SK-N-MC (cell line): ENCODE measurements around the gene SPRYD3.
A peak's percentile ranks its signal among the peaks of the same experiment; 100 is the strongest.

Experiments
- DNase-seq: peaks from one replicate; pipeline ENCODE4 v3.0.0-alpha.2; 2011; ENCODE audit warnings: low read depth, low spot score
- H3K27ac ChIP-seq: fragments of 200-600 bp; sonication (generic); 2 replicates; pipeline ENCODE4 v1.5.1; 2016; ENCODE audit warnings: mixed run types
- H3K36me3 ChIP-seq: fragments of 200-600 bp; sonication (generic); 2 replicates; pipeline ENCODE4 v1.6.1; 2017; ENCODE audit warnings: antibody characterized with exemption, low read length, mixed read lengths; ENCODE audit not compliant: insufficient read depth
- H3K4me3 ChIP-seq: fragments of 200-600 bp; sonication (generic); 2 replicates; pipeline ENCODE4 v1.5.1; 2016
- H3K9ac ChIP-seq: fragments of 200-600 bp; sonication (generic); 2 replicates; pipeline ENCODE4 v1.8.0; 2017; ENCODE audit warnings: mixed run types, mixed read lengths; ENCODE audit not compliant: insufficient read length
- H3K9me3 ChIP-seq: fragments of 200-600 bp; sonication (generic); 2 replicates; pipeline ENCODE4 v1.6.1; 2017; ENCODE audit warnings: low read depth, mild to moderate bottlenecking, antibody characterized with exemption, low read length, moderate library complexity, mixed read lengths
- EZH2 ChIP-seq: fragments of 200-600 bp; sonication (generic); IDR thresholded peaks from one replicate; pipeline ENCODE4 v1.6.1; 2017; ENCODE audit warnings: antibody characterized with exemption
- FOXP2 ChIP-seq: optimal IDR thresholded peaks from 2 replicates; pipeline ENCODE3; 2011; ENCODE audit warnings: mild to moderate bottlenecking, moderate library complexity; ENCODE audit not compliant: insufficient read depth; ENCODE audit errors: extremely low read length, control extremely low read depth
- POLR2AphosphoS5 ChIP-seq: IDR thresholded peaks from 2 replicates; pipeline ENCODE4 v1.6.1; 2012; ENCODE audit warnings: mild to moderate bottlenecking, low read depth, low read length, borderline replicate concordance

Gene SPRYD3

DNA sequence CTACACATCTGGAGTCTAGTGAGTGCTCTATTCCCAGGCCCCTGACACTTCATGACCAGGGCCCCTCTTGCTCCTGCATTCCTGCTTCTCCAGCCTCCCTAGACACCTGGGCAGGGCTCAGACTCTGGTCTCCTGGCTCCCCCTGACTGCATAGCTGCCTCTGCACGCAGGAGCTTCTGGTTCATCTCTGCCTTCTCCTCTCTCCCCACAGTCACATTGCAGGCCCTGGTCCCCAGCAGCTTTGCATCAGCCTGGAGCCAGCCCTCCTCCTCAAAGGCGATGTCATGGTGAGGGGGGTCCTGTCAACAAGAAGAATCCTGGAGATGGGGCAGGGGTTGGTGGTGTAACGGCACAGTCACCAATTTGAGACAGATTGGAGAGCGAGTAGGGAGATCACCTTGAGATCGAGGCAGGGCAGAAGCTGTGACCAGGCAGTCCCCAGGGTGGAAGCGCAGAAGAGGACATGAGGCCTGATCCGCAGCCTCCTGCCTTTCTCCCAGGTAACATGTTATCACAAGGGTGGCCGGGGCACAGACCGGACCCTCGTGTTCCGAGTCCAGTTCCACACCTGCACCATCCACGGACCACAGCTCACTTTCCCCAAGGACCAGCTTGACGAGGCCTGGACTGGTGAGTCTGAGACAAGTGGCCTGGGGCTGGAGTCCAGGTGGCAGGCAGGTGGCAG, 21.2 kb downstream of the SPRYD3 start:
- TF ChIP-seq FOXP2: no peak
- no peak for TF ChIP-seq POLR2AphosphoS5
- TF ChIP-seq EZH2: no peak
- Histone ChIP-seq H3K9ac (no peak overlapping the region), H3K9me3 (no peaks in the 10 kb centered on the region), H3K36me3 (no peaks in the 10 kb centered on the region), H3K4me3 (no peak overlapping the region), H3K27ac (no peak overlapping the region)
- no peak for DNase-seq

DNA sequence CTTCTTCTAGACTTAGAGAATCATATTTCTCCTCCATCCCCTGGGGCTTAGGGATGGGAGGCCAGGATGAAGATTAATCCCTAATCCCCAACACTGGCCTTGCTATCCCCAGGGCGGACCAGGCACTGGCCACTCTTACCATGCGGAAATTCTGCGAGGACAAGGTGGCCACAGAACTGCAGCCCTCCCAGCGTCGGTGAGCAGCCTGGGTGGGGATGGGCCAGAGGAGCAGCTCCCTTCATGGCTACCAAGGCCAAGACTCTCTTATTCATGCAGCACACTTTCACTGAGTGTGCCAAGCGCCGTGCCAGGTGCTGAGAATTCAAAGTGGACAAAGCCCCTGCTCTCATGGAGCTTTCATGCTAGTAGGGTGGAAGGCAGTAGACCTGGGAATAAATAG, 22.3 kb downstream of the SPRYD3 start:
- Histone ChIP-seq H3K4me3 (no peak overlapping the region), H3K9me3 (no peaks in the 10 kb centered on the region), H3K27ac (no peak overlapping the region), H3K9ac (no peak overlapping the region), H3K36me3 (no peaks in the 10 kb centered on the region)
- TF ChIP-seq FOXP2: no peak
- no peak for TF ChIP-seq EZH2
- no peak for TF ChIP-seq POLR2AphosphoS5
- DNase-seq: no peak

DNA sequence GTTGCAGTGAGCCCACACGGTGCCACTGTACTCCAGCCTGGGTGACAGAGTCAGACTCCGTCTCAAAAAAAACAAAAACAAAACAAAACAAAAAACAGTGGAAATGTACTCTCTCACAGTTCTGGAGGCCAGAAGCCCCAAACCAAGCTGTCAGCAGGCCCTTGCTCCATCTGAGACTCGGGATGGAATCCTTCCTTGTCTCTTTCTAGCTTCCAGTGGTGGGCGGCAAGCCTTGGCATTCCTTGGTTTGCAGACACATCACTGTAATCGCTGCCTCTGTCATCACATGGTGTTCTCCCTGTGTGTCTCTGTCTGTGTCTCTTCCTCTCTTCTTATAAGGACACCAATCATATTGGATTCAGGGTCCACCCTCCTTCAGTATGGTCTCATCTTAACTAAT, 22.9 kb downstream of the SPRYD3 start:
- H3K4me3 ChIP-seq: no peak overlapping the region
- no peak for TF ChIP-seq FOXP2
- no peak for TF ChIP-seq EZH2
- no peak for TF ChIP-seq POLR2AphosphoS5
- H3K9me3 ChIP-seq: no peaks in the 10 kb centered on the region
- no peak overlapping the region for H3K27ac ChIP-seq
- no peak for DNase-seq
- H3K36me3 ChIP-seq: no peaks in the 10 kb centered on the region
- H3K9ac ChIP-seq: no peak overlapping the region

DNA sequence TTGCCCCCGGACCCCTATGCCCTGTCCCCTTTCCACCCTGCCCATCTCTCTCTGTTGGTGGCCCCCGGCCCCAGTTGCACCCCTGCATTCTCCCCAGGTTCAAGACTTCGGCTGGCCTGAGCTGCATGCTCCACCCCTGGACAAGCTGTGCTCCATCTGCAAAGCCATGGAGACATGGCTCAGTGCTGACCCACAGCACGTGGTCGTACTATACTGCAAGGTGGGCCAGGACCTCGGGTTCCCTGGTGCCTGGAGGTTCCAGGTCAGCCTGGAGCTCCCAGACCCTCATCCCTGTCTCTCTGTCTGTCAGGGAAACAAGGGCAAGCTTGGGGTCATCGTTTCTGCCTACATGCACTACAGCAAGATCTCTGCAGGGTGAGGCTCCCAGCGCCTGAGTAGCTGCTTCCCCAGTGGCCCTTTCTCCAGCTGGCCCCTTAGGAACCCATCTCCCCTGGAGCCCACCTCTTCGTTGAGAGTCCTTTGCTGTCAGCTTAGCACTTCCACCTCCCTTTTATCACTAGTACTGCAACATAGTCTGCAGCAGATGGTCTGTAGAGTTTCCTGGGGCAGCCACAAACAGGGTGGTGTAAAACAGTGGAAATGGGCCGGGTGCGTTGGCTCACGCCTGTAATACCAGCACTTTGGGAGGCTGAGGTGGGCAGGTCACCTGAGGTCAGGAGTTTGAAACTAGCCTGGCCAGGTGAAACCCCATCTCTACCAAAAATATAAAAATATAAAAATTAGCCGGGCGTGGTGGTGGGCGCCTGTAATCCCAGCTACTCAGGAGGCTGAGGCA, 23.5 kb downstream of the SPRYD3 start:
- Histone ChIP-seq H3K27ac (no peak overlapping the region), H3K9ac (no peak overlapping the region), H3K4me3 (no peak overlapping the region), H3K9me3 (no peaks in the 10 kb centered on the region), H3K36me3 (no peaks in the 10 kb centered on the region)
- no peak for TF ChIP-seq POLR2AphosphoS5
- no peak for TF ChIP-seq EZH2
- TF ChIP-seq FOXP2: no peak
- no peak for DNase-seq

DNA sequence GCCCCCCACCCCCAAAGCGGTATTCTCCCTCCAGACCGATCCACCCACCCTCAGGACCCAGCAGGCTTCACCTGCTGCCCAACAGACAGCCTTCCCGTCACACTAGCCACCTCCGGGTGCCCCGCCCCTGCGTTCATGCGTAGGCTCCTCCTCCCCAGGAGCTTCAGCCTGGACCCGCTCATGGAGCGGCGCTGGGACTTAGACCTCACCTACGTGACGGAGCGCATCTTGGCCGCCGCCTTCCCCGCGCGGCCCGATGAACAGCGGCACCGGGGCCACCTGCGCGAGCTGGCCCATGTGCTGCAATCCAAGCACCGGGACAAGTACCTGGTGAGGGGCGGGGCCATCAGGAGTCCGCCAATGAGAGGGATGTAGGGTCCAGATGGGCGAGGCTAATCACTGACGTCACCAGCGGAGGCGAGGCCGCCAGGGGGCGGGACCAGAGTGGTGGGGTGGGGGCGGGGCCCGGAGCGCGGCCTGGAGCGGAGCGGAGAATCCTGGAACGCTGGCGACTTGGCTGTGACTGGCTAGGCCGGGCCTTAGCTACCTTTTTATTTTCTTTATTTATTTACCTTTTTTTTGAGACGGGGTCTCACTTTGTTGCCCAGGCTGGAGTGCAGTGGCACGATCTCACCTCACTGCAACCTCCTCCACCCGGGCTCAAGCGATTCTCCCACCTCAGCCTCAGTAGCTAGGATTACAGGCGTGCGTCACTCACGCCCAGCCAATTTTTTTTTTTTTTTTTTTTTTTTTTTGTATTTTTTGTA, 24.9 kb downstream of the SPRYD3 start:
- peak overlapping the region; percentile 62 for H3K9ac ChIP-seq
- no peaks in the 10 kb centered on the region for H3K9me3 ChIP-seq
- no peak for TF ChIP-seq FOXP2
- peak; percentile 81; the same call in 1 of the 2 replicates for TF ChIP-seq POLR2AphosphoS5
- TF ChIP-seq EZH2: no peak
- H3K36me3 ChIP-seq: no peaks in the 10 kb centered on the region
- H3K4me3 ChIP-seq: peak overlapping the region; percentile 97
- peak; percentile 73 for DNase-seq
- H3K27ac ChIP-seq: no peak overlapping the region

DNA sequence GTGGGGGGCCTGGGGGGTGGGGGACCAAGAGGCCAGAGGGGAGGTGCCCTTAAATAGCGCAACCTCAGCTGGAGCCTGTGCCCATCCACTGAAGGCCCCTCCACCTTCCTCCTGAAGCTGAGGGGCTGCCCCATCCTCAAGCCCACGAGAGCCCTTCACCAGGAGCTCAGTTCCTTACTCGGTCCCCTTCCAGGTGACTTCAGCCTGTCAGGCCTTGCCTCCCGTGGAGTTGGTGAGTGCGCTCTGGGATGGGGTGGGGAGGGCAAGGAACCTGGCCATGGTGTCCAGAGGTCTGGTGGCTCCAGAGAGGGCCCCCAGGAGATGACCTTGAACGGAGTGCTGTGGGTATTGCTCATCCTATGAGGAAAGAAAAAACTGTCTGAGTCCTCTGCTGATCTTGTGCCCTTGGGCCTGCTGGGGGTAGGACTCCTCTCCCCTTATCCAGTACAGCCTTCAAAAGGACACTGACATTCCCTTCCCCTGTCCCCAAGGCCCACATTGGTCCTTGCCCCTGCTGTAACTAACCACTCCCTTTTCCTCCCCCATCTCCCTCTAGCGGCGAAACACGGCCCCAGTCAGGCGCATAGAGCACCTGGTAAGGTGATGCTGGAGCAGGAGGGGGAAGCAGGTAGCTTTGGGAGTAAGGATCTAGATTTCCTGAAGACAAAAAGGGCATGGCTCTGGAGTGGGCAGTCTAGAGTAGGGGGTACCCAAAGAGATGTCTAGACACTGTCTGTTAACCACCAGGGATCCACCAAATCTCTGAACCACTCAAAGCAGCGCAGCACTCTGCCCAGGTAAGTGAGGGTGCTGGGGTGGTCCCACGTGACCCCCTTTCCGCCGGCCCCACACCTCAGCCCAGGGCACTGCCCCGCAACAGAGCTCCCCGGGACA, 25.7 kb downstream of the SPRYD3 start:
- Histone ChIP-seq H3K27ac (no peak overlapping the region), H3K4me3 (peak overlapping the region; percentile 97), H3K9me3 (no peaks in the 10 kb centered on the region), H3K36me3 (no peaks in the 10 kb centered on the region), H3K9ac (peak overlapping the region; percentile 62)
- DNase-seq: no peak
- TF ChIP-seq FOXP2 (no peak), EZH2 (no peak), POLR2AphosphoS5 (no peak)

DNA sequence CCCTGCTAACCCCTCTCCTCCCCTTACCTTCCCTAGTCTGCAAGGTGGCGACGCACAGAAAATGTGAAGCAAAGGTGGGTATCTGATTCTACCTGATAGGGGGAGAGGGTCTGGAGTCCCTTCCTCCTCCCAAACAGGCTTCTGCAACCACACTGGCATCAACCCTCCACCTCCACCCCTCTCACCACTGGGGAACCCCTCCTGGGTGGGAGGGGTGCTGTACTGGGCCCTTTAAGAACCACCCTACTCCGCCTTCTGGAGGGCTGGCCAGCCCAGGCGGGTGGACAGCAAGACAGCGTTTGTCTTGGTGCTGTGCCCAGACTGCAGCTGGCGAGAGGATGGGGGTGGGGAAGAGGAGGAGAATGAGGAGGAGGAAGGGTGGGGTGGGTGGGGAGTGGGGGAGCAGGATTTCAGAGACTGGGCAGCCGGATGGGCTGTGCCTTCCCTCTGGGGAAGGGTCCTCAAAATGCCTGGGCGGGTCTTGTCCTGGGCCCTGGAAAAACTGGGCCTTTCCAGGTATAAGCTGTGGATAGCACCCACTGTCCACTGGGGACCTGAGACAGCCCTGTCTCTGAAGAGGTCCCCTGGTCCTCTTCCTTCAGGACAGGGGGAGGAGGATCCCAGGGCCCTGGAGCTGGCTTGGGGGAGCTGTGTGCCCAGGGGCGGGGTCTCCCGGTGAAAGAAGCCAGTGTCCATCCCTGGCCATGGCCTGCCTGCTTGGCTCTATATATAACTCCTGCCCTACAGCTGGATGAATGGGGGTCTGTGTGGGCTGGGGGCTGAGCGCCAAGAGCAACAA, 26.6 kb downstream of the SPRYD3 start:
- no peak overlapping the region for H3K4me3 ChIP-seq
- H3K27ac ChIP-seq: no peak overlapping the region
- no peak for DNase-seq
- no peak overlapping the region for H3K9ac ChIP-seq
- H3K36me3 ChIP-seq: no peaks in the 10 kb centered on the region
- TF ChIP-seq FOXP2 (no peak), POLR2AphosphoS5 (no peak), EZH2 (no peak)
- H3K9me3 ChIP-seq: no peaks in the 10 kb centered on the region
